Embryonic facial prominence (tissue), 1 donor: ENCODE data around the gene RXFP4.
"Not testable (repeated sequence)": the region's sequence is repeated elsewhere in the genome, so short reads cannot be mapped to it uniquely, and the experiment has no call there.

ENCODE experiments used
- DNase-seq: peaks from one replicate; pipeline ENCODE4 v3.0.0-alpha.2; 2016; ENCODE audit errors: extremely low spot score

Gene RXFP4

GRCh38 chr1:155978325-155978972 is 37.0 kb downstream of the RXFP4 start, which contains the start of gene ARHGEF2:
TSS of gene ARHGEF2 (minus strand) at chr1:155978547. CDS start at chr1:155978427, 120 bp downstream.
- DNase-seq: no peak

GRCh38 chr1:155978973-155979429 is 37.6 kb downstream of the RXFP4 start:
- DNase-seq: no peak

DNA sequence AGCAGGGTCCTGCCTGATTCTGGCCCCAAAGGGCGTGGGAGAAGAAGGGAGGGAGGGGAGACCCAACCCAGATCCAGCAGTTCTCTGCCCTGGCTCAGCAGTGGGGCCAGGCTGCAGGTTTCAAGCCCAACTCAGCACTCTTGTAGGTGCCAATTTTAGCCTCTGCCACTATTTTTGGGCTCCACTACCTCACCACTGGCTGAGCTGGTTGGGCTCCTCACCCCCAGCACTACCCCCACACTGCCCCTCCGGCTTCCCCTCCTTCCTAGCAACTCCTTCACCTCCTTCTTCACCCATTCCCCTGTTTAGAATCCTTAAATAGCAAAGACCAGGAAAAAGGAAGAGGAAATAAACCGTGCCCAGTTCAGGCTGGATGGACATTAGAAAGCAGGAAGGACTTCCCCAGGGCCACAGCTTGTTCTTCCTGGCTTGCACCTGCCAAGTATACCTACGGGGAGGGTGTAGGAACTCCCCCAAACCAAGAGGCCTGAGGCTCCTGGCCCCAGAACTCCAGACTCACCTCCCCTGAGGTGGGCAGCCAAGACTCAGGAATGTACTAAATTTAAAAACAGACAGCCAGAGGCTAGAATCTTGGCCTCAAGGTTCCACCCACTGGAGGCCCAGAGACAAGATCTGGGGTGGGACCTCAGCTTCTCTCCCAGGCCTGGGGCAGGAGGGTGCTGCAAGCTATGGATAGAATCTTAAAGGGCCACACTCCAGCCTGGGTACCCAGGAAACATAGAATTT is 38.3 kb downstream of the RXFP4 start:
- no peak for DNase-seq

DNA sequence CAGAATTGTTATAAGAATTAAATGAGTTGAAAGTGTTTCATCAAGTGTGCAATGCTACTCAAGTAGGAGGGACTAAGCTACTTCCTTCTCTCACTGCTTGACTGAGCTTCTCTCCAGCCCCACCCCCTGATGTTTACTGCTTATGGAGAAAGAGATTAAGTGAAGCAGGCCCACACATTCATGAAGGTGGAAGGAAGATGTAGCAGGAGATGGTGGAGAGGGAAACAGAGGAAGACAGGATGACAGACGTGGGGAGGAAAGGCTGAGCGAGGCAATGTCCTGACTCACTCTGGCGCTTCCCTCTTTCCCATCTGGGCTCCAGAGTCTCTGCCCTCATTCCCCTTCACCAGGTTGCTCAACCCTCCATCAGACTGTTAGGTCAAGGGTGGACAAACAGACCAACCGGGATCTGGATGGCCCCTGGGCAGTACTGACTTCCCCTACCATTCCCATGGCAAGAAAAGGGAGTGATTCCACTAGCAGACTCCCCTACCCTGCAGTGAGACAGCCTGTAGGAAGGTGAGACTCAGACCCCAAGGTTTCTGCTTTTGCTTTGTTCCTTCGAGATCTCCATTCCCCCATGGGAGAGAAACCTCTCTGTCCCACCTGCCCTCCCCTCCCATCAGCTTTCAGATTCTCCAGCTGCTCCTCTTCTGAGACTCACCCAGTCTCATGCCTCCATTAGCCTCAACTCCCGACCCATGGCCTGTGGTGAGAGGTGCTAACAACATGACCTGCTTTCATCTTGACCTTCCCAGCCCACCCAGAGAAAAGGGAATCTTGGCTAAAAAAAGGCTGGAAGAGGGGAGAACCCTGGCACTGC is 40.0 kb downstream of the RXFP4 start:
- no peak for DNase-seq

DNA sequence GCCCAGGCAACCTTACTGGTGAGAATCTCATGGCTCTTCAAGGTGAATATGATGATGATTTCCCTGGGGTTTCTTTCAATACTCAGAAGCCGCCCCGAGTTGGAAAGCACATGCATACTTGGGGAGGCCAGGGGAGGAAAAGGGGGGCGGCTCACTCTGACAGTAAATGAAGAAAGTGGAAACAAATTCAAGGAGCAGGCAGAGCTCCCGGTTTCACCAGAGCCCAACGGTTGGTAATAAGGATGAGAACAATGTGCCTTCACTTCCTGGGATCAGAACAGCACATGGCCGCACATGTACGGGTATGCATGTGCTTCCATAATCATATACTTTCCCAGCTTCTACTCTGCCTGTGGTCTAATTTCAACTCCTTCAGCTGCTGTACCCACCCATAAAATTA is 40.7 kb downstream of the RXFP4 start:
- no peak for DNase-seq

DNA sequence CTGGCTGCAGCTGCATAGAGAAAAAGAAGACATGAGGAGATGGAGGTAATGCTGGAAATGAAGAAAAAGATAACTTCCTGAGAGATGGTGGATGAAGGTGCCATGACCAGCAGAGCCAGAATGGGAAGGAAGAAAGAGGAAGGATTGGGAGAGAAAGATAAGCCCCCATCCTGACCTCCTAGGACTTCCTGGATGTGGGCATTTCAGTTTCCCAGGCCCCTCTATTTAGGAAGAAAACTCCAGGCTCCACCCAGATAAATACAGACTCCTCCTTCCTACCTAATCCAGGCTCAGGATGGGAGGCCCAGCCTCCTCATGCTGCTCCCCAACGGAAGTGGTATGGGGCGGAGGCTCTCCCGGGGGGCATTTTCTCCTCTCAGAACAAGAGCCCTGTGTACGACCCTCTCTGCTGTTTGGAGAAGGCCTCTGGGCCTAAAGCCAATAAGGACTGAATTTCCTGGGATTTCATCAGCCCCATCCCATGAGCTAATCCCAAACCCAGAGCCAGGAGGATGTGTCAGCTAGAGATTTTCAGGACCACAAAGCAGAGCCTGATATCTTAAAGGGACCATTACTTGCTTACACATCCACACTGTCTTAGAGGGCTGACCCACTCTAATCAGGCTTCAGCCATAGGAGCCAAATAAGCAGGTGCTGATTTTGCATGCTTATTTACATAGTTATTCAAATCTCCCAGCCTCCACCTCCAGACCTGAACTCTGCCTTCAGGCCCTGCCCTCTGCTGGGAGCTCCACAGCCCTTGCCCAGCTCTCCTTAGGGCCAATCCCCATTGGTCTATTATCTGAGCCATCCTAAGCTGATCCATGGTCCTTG is 42.0 kb downstream of the RXFP4 start:
- DNase-seq: no peak

DNA sequence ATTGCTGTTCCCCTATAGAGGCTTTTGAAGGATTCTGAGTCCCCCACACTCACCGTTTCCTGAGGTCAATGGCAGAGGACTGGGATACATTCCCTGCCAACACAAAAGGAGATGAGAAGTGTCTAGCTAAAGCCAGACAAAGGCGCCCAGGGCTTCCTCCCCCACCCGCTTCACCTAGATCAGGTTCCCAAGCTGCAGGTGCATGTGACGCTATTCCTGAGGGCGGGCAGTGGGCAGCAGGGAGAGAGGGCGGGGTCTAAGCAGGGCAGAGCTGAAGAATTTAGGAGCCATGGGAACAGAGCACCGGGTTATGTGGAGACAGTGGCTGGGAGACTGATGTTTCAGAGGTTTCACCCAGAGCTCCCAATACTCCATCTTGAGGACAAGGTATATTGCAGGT is 42.9 kb downstream of the RXFP4 start:
- no peak for DNase-seq

DNA sequence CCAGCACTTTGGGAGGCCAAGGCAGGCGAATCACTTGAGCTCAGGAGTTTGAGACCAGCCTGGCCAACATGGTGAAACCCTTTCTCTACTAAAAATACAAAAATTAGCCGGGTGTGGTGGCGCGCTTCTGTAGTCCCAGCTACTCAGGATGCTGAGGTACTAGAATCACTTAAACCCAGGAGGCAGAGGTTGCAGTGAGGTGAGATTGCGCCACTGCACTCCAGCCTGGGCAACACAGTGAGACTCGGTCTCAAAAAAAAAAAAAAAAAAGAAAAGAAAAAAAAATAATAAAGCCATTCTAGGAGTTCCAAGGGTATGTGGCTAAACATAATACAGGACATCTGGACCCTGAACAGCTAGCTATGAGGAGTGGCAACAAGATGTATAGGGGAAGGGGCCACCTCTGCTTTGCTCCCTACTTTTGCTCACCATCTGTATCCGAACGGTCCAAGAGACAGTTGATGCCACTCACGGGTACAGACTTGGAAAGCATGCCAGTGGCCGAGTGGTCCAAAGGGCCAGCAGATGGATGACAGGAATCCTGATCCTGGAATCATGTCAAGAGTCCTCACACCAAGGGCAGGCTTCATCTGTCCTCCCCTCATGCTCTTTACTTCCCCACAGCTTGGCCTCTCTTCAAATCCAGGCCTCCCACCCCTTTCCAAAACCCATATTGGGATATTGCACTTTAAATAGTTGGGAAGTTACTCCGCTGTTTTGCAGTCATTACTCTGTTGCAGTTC is 43.6 kb downstream of the RXFP4 start:
- DNase-seq: not testable (repeated sequence)

GRCh38 chr1:155989242-155990004 is 48.0 kb downstream of the RXFP4 start:
- DNase-seq: no peak

- no peak for DNase-seq
These were observed 48.7 kb downstream of the RXFP4 start for GRCh38 chr1:155990005-155990739.
